K562 (cell line): ENCODE data around the gene SEPHS2. TPM values are rescaled to one million over a fixed set of nuclear protein-coding genes. Genes with fewer than 3 reads are reported as not detected.

Experiments used
- AFF4 ChIP-seq: sonication (generic); formaldehyde crosslinking; IDR thresholded peaks from 2 replicates; pipeline ENCODE4 v1.8.0; 2023; ENCODE audit warnings: mild to moderate bottlenecking, missing genetic modification reagents
- CREB1 ChIP-seq, 2 experiments: sonication (generic) in 1 of 2; formaldehyde crosslinking in 1 of 2; IDR thresholded peaks; 2 replicates each; pipeline versions ENCODE4 v1.6.1 to v1.8.0; 2012 to 2022; ENCODE audit warnings: inconsistent platforms in 1 of 2, mild to moderate bottlenecking in 1 of 2, missing genetic modification reagents in 1 of 2, moderate library complexity in 1 of 2
- EGR1 ChIP-seq: fragments of 450-650 bp; conservative IDR thresholded peaks from 2 replicates; pipeline ENCODE4 v1.6.1; 2017; ENCODE audit warnings: mild to moderate bottlenecking
- TCF15 ChIP-seq: fragments of 250-450 bp; sonication (Bioruptor Pico); IDR thresholded peaks from 2 replicates; pipeline ENCODE4 v1.8.0; 2022; ENCODE audit warnings: moderate library complexity, mild to moderate bottlenecking, inconsistent platforms
- TCF7 ChIP-seq: sonication (generic); IDR thresholded peaks from 2 replicates; pipeline ENCODE4 v1.6.1; 2016; ENCODE audit warnings: antibody characterized with exemption, borderline replicate concordance
- YY1 ChIP-seq, 3 experiments: IDR thresholded peaks; 2 replicates each; pipeline ENCODE4 v1.6.1; 2011; ENCODE audit warnings: low read length in 2 of 3, mild to moderate bottlenecking in 2 of 3, moderate library complexity in 2 of 3, borderline replicate concordance in 1 of 3, control low read depth in 1 of 3, low read depth in 1 of 3; ENCODE audit not compliant: insufficient read depth in 3 of 3, insufficient replicate concordance in 2 of 3, control insufficient read depth in 1 of 3, insufficient read length in 1 of 3; ENCODE audit errors: extremely low read depth in 1 of 3
- ZNF175 ChIP-seq: fragments of 200-800 bp; sonication (Bioruptor generic); IDR thresholded peaks from 2 replicates; pipeline ENCODE4 v1.6.1; 2016; ENCODE audit warnings: low read depth, mild to moderate bottlenecking, missing genetic modification characterization, missing compliant biosample characterization
- ZNF77 ChIP-seq: fragments of 250-450 bp; sonication (Bioruptor Pico); IDR thresholded peaks from 2 replicates; pipeline ENCODE4 v1.5.0; 2020
- polyA plus RNA-seq, 8 experiments: library from polyadenylated mRNA; depleted of rRNA in 4 of 8; stranded (reverse) in 5 of 8; unstranded in 3 of 8; fragments of >200 nt; fragmentation: Nextera tagmentation in 2 of 8; fragmentation: Illumina TruSeq in 1 of 8; extraction: Ambion mirVana in 2 of 8; extraction: Trizol in 1 of 8; gene quantifications; 2 replicates each; pipeline versions ENCODE4 v1.2.1 to v1.2.3, GENCODE V29; 2011 to 2014; ENCODE audit warnings: inconsistent platforms in 1 of 8, missing spikeins in 1 of 8
- total RNA-seq, 7 experiments: library from RNA; depleted of rRNA in 6 of 7; stranded (reverse); fragments of >200 nt in 6 of 7; fragmentation: Illumina TruSeq in 2 of 7; extraction: Trizol in 2 of 7; gene quantifications; 2 replicates each; pipeline versions ENCODE4 v1.2.1 to v1.2.3, GENCODE V29; 2011 to 2021; ENCODE audit warnings: low replicate concordance in 1 of 7
- TF ChIP-seq, protein P1 (sequence below): fragments of 450-650 bp; IDR thresholded peaks from 2 replicates; pipeline ENCODE4 v1.6.1; 2016; ENCODE audit warnings: mild to moderate bottlenecking, moderate library complexity

The SEPHS2 gene
- total and polyA plus RNA-seq, 9 of the 15 experiments (the other 6 are each of a cell fraction or from before 2014, with no cell fraction given) = 20.9 to 90.6 (median 43.4) TPM

GRCh38 chr16:30430428-30430970 lies 15.2 kb downstream of the SEPHS2 start (continued):
- TF ChIP-seq, protein P1, sequence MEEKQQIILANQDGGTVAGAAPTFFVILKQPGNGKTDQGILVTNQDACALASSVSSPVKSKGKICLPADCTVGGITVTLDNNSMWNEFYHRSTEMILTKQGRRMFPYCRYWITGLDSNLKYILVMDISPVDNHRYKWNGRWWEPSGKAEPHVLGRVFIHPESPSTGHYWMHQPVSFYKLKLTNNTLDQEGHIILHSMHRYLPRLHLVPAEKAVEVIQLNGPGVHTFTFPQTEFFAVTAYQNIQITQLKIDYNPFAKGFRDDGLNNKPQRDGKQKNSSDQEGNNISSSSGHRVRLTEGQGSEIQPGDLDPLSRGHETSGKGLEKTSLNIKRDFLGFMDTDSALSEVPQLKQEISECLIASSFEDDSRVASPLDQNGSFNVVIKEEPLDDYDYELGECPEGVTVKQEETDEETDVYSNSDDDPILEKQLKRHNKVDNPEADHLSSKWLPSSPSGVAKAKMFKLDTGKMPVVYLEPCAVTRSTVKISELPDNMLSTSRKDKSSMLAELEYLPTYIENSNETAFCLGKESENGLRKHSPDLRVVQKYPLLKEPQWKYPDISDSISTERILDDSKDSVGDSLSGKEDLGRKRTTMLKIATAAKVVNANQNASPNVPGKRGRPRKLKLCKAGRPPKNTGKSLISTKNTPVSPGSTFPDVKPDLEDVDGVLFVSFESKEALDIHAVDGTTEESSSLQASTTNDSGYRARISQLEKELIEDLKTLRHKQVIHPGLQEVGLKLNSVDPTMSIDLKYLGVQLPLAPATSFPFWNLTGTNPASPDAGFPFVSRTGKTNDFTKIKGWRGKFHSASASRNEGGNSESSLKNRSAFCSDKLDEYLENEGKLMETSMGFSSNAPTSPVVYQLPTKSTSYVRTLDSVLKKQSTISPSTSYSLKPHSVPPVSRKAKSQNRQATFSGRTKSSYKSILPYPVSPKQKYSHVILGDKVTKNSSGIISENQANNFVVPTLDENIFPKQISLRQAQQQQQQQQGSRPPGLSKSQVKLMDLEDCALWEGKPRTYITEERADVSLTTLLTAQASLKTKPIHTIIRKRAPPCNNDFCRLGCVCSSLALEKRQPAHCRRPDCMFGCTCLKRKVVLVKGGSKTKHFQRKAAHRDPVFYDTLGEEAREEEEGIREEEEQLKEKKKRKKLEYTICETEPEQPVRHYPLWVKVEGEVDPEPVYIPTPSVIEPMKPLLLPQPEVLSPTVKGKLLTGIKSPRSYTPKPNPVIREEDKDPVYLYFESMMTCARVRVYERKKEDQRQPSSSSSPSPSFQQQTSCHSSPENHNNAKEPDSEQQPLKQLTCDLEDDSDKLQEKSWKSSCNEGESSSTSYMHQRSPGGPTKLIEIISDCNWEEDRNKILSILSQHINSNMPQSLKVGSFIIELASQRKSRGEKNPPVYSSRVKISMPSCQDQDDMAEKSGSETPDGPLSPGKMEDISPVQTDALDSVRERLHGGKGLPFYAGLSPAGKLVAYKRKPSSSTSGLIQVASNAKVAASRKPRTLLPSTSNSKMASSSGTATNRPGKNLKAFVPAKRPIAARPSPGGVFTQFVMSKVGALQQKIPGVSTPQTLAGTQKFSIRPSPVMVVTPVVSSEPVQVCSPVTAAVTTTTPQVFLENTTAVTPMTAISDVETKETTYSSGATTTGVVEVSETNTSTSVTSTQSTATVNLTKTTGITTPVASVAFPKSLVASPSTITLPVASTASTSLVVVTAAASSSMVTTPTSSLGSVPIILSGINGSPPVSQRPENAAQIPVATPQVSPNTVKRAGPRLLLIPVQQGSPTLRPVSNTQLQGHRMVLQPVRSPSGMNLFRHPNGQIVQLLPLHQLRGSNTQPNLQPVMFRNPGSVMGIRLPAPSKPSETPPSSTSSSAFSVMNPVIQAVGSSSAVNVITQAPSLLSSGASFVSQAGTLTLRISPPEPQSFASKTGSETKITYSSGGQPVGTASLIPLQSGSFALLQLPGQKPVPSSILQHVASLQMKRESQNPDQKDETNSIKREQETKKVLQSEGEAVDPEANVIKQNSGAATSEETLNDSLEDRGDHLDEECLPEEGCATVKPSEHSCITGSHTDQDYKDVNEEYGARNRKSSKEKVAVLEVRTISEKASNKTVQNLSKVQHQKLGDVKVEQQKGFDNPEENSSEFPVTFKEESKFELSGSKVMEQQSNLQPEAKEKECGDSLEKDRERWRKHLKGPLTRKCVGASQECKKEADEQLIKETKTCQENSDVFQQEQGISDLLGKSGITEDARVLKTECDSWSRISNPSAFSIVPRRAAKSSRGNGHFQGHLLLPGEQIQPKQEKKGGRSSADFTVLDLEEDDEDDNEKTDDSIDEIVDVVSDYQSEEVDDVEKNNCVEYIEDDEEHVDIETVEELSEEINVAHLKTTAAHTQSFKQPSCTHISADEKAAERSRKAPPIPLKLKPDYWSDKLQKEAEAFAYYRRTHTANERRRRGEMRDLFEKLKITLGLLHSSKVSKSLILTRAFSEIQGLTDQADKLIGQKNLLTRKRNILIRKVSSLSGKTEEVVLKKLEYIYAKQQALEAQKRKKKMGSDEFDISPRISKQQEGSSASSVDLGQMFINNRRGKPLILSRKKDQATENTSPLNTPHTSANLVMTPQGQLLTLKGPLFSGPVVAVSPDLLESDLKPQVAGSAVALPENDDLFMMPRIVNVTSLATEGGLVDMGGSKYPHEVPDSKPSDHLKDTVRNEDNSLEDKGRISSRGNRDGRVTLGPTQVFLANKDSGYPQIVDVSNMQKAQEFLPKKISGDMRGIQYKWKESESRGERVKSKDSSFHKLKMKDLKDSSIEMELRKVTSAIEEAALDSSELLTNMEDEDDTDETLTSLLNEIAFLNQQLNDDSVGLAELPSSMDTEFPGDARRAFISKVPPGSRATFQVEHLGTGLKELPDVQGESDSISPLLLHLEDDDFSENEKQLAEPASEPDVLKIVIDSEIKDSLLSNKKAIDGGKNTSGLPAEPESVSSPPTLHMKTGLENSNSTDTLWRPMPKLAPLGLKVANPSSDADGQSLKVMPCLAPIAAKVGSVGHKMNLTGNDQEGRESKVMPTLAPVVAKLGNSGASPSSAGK = peak; percentile 99
- no peak for TF ChIP-seq TCF7
- no peak for TF ChIP-seq EGR1
- TF ChIP-seq YY1 (IDR thresholded peaks at IDR 0.05; ENCODE audit: borderline replicate concordance in 1 of 3, control insufficient read depth in 1 of 3, extremely low read depth in 1 of 3, insufficient read depth in 3 of 3, insufficient read length in 1 of 3, insufficient replicate concordance in 2 of 3, low read depth in 1 of 3, low read length in 2 of 3) = peak in 1 of 3 experiments; percentile 9
- 0 out of 2 replicates have a peak, but pooled peaks have one; percentile 68 for TF ChIP-seq ZNF175 (CRISPR knock-in tag)
- TF ChIP-seq TCF15 (CRISPR knock-in tag) = no peak; the same call in 1 of the 2 replicates
- no peak for TF ChIP-seq AFF4 (CRISPR knock-in tag)
- TF ChIP-seq CREB1 (IDR thresholded peaks at IDR 0.05) = no peak
- TF ChIP-seq CREB1 (CRISPR knock-in tag; IDR thresholded peaks at IDR 0.05) = no peak
- TF ChIP-seq ZNF77 (CRISPR knock-in tag) = no peak
